ENCODE results near the gene HDC. TPM values are rescaled to one million over a fixed set of nuclear protein-coding genes. Genes with fewer than 3 reads are reported as not detected.

Gene HDC
- total RNA-seq, 1 donor from 2014 or later: not detected

GRCh38 chr15:50233192-50233736 is 32.3 kb downstream of the HDC start:
- Mint-ChIP-seq H3K4me1 (no peaks in the 10 kb centered on the region), H3K27ac (no peak overlapping the region), H3K36me3 (no peaks in the 10 kb centered on the region)

GRCh38 chr15:50232791-50233190 is 32.7 kb downstream of the HDC start:
- no peak overlapping the region for H3K4me3 Mint-ChIP-seq
- no peak for TF ChIP-seq CTCF (IDR thresholded peaks at IDR 0.05; ENCODE audit: unreplicated experiment)
- H3K36me3 Mint-ChIP-seq: no peaks in the 10 kb centered on the region
- no peaks in the 10 kb centered on the region for H3K27me3 Mint-ChIP-seq (ENCODE audit: low read depth)
- DNase-seq (ENCODE audit: low spot score in 2 of 2, unreplicated experiment in 2 of 2): no peak
- no peak overlapping the region for H3K27ac Mint-ChIP-seq
- H3K9me3 Mint-ChIP-seq: no peaks in the 10 kb centered on the region
- H3K4me1 Mint-ChIP-seq: no peaks in the 10 kb centered on the region

More at GRCh38 chr15:50233192-50233736, 32.3 kb downstream of the HDC start:
- DNase-seq (ENCODE audit: low spot score in 2 of 2, unreplicated experiment in 2 of 2): no peak
- Mint-ChIP-seq H3K4me3 (no peak overlapping the region), H3K27me3 (ENCODE audit: low read depth) (no peaks in the 10 kb centered on the region), H3K9me3 (no peaks in the 10 kb centered on the region)
- no peak for TF ChIP-seq CTCF (IDR thresholded peaks at IDR 0.05; ENCODE audit: unreplicated experiment)

GRCh38 chr15:50231761-50232160 is 33.8 kb downstream of the HDC start:
- Mint-ChIP-seq H3K4me3 (no peak overlapping the region), H3K4me1 (no peaks in the 10 kb centered on the region), H3K27me3 (ENCODE audit: low read depth) (no peaks in the 10 kb centered on the region), H3K36me3 (no peaks in the 10 kb centered on the region), H3K27ac (no peak overlapping the region), H3K9me3 (no peaks in the 10 kb centered on the region)
- TF ChIP-seq CTCF (IDR thresholded peaks at IDR 0.05; ENCODE audit: unreplicated experiment): no peak
- DNase-seq (ENCODE audit: low spot score in 2 of 2, unreplicated experiment in 2 of 2): no peak

- no peak for TF ChIP-seq CTCF (IDR thresholded peaks at IDR 0.05; ENCODE audit: unreplicated experiment)
- DNase-seq (ENCODE audit: low spot score in 2 of 2, unreplicated experiment in 2 of 2): no peak
- no peaks in the 10 kb centered on the region for H3K9me3 Mint-ChIP-seq
- H3K27me3 Mint-ChIP-seq (ENCODE audit: low read depth): no peaks in the 10 kb centered on the region
- no peak overlapping the region for H3K4me3 Mint-ChIP-seq
- H3K4me1 Mint-ChIP-seq: no peaks in the 10 kb centered on the region
- no peaks in the 10 kb centered on the region for H3K36me3 Mint-ChIP-seq
- no peak overlapping the region for H3K27ac Mint-ChIP-seq
Observed at GRCh38 chr15:50229336-50229735, 36.2 kb downstream of the HDC start.

- DNase-seq (ENCODE audit: low spot score in 2 of 2, unreplicated experiment in 2 of 2): no peak
- H3K4me1 Mint-ChIP-seq: no peaks in the 10 kb centered on the region
- H3K4me3 Mint-ChIP-seq: no peak overlapping the region
- no peaks in the 10 kb centered on the region for H3K9me3 Mint-ChIP-seq
- no peak for TF ChIP-seq CTCF (IDR thresholded peaks at IDR 0.05; ENCODE audit: unreplicated experiment)
- no peak overlapping the region for H3K27ac Mint-ChIP-seq
- no peaks in the 10 kb centered on the region for H3K36me3 Mint-ChIP-seq
- no peaks in the 10 kb centered on the region for H3K27me3 Mint-ChIP-seq (ENCODE audit: low read depth)
Observed at GRCh38 chr15:50228866-50229265, 36.7 kb downstream of the HDC start.

GRCh38 chr15:50227076-50227475 is 38.5 kb downstream of the HDC start:
- H3K4me3 Mint-ChIP-seq: no peak overlapping the region
- no peak for DNase-seq (ENCODE audit: low spot score in 2 of 2, unreplicated experiment in 2 of 2)
- no peaks in the 10 kb centered on the region for H3K36me3 Mint-ChIP-seq
- no peak overlapping the region for H3K27ac Mint-ChIP-seq
- H3K9me3 Mint-ChIP-seq: no peaks in the 10 kb centered on the region
- H3K4me1 Mint-ChIP-seq: no peaks in the 10 kb centered on the region
- TF ChIP-seq CTCF (IDR thresholded peaks at IDR 0.05; ENCODE audit: unreplicated experiment): no peak
- no peaks in the 10 kb centered on the region for H3K27me3 Mint-ChIP-seq (ENCODE audit: low read depth)

All from mesothelial cell of epicardium (in vitro differentiated cells).